Measurements from ENCODE around the gene UFD1.
"Not testable (repeated sequence)": the region's sequence is repeated elsewhere in the genome, so short reads cannot be mapped to it uniquely, and the experiment has no call there.

Gene UFD1

DNA sequence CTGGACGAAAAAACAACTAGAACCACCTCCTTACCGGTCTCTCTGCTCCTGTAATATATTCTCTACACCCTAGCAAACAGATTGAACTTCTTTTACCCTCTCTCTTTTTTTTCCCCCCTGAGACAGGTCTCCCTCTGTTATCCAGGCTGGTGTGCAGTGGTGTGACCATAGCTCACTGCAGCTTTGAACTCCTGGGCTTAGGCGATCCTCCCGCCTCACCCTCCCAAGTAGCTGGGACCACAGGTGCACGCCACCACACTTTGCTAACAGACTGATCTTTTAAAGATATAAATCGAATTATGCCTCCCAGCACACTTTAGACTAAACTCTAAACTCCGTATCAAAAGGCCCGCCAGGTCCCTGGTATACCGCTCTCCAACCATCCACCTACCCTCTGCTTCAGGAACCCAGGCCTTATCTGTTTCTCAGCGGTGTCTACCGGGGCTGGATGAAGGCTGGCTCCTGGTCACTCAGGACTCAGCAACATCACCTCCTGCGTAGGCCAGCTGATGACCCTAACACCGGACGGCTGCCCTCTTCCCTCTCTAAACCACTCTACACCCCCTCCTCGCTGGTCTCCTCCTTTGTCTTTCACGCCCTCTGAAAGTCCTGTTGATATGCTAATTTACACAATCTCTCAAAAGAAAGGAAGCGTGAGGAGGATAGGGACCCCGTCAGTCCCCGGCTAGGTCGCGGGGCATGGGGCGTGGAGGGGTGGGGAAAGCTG, 32.2 kb downstream of the UFD1 start:
- DNase-seq = no peak

DNA sequence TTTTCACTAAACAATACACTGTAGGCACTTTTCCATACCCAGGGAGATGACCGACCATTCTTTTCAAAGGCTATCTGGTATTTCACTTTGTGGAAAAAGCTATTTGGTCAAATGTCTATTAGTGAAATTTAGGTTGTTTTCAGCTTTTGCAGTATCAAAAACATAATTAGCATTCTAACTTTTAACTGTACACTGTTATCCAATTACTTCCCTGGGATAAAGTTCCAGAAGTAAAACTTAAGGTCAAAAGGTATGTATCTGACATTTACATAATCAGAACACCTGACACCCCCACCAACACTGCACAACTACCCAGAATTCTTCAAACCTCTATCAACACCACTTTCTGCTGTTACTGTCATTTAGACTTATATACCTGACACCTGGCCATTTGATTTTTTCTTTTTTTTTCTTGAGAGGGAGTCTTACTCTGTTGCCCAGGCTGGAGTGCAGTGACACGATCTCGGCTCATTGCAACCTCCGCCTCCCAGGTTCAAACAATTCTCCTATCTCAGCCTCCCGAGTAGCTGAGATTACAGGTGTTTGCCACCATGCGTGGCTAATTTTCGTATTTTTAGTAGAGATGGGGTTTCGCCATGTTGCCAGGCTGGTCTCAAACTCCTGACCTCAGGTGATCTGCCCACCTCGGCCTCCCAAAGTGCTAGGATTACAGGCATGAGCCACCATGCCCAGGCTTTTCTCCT, 33.6 kb downstream of the UFD1 start:
- not testable (repeated sequence) for DNase-seq

DNA sequence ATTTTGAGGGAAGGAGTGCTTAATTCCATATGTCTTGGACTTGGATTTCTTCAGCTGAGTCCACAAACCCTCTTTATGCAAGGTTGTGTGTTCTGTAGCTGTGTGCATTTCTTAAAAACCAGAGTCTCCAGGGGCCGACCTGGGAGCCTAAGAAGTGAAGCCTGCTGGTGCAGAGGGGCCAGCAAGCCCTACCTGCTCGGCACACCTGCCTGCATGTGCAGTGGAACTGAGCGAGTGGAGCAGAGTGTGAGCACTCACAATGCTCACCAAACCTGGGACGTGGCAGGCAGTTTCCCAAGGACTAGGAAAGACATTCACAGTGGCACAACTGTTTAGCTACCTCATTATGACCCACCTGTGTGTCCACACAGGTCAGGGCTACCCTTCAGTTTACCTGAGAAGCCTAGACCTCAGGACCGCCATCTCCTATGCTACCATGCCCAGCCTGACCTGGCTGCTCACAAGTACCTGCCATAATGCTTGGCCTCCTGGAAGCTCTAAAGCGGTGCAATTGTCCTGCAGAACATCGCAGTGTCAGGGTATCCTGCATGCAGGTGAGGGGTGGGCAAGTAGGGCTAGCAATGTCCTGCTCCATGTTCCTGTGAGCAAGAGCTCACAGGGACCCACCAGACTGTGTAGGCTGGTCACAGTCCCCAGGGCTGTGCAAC, 35.3 kb downstream of the UFD1 start:
- DNase-seq = no peak

DNA sequence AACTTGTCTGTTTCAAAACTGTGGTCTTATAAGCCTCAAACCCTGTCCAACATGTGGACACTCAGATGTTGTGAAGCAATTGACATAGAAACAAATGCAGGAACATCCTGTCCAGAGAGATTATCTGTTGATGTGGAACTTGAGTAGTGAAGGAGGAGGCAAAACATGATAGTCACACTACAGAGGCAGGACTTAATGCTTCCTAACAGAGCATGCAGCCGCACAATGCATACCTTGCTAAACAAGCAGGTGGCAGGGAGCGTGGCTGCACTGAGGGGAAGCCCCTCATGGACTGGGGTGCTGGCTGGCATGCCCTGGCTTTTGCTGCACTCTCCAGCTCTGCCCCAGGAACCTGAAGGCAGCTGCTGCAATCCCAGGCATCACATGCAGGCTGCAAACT, 36.8 kb downstream of the UFD1 start:
- no peak for DNase-seq

DNA sequence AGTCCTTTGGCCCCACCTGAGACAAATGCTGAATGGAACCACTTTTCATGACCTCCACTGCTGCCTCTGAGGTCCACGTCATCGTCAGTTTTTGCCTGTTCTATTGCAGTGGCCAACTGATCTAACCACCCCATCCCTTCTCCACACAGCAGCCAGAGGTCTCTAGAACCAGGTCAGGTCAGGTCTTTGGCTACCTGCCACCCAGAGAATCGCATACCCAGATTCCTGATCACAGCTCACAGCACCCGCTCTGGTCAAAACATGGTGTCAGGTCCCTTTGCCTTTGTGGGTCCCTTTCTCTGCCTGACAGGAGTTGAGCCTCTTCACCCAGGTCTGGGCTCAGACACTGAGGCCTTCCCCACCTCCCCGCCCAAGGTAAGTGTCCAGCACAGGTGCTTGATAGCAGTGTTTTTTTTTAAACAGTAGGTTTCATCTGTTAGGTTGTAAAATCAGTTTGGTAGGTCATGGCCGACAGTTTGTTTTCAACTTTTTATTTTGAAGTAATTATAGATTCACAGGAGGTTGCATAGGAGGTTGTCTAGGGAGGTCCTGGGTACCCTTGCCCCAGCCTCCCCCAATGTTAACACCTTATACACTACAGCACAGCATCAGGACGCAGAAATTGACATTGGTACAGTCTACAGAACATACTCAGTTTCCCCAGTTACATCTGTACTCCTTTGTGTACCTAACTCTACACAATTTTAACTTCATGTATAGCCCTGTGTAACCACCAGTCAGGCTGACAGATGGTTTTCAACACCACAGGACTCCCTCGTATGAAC, 38.4 kb downstream of the UFD1 start:
- no peak for DNase-seq

DNA sequence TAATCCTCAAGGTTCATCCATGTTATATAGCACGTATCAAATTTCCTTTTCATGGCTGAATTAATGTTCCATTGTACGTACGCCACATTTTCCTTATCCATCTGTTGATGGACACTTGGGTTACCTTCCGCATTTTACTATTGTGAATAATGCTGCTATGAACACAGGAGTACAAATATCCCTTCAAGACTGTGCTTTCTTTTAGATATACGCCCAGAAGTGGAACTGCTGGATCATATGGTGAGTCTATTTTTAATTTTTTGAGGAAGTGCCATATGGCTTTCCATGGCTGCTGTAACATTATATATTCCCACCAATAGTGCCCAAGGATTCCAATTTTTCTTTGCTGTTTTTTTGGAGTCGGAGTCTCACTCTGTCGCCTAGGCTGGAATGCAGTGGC, 40.7 kb downstream of the UFD1 start:
- DNase-seq = no peak

DNA sequence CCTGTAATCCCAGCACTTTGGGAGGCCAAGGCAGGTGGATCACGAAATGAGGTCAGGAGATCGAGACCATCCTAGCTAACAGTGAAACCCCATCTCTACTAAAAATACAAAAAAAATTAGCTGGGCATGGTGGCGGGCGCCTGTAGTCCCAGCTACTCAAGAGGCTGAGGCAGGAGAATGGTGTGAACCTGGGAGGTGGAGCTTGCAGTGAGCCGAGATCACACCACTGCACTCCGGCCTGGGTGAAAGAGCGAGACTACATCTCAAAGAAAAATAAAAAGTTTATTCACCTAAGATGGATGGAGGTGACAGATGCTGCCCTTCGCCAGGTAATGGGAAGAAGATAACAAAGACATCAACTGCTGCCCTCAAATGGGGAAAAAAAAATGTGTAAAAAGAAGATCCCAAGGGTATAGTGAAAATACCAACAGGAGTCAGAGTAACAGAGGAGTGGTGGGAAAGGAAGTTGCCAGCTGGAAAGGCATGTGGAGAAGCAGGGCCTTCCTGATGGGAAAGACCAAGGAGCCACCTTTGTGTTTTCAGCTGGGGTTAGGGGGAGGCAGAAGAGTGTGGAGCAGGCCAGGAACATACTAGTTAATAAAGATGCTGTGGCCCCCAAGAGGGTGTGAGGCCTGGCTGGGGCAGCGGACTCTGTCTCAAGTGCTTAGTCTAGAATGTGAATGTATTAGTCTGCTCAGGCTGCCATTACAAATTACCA, 42.4 kb downstream of the UFD1 start:
- DNase-seq = not testable (repeated sequence)

DNA sequence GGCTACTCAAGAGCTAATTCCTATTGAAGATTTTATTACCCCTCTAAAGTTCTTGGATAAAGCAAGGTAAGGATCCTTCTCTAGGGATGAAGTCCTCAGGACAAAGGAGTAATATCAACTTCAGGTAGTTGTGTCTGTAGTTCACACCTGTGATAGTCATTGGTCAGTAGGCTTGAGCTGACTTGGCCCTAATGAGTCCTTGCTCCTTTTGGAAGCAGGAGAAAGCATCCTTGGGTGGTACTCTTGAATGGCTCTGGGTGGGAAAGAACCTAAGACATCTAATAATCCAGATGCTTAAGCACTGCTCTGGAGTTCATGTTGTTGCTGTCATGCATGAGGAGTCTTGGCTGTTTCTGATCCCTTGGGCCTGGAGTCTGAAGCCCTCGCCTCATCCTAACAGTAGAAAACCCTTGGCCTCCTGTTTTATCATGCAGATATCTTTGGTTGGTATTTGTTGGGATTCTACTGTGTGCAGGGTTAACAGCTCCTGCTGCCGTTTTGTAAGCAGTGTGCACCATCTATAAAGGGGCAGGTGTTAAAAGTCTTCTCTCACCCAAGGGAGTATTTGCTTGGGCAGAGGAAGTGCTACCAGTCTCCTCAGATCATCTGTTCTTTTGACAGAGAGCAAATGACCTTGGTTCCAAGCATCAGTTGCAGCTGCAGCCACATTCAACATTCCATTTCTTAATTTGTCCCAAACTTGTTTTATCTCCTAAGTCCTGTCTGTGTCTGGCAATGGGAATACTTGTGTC, 44.0 kb downstream of the UFD1 start:
- DNase-seq = no peak

DNA sequence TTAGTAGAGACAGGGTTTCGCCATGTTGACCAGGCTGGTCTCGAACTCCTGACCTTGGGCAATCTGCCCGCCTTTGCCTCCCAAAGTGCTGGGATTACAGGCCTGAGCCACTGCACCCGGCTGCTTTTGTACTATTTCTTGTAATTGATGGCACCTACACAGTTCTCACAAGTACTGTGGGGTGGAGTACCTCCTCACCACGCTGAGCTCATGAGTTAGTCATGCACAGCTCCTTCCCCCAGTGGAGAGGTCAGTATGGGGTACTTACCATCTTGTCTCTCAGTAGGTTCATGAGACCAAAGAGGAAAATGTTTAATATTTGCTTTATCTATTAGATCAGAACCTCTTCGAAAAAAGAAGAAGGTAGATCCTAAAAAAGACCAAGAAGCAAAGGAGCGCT, 44.6 kb downstream of the UFD1 start:
- no peak for DNase-seq

DNA sequence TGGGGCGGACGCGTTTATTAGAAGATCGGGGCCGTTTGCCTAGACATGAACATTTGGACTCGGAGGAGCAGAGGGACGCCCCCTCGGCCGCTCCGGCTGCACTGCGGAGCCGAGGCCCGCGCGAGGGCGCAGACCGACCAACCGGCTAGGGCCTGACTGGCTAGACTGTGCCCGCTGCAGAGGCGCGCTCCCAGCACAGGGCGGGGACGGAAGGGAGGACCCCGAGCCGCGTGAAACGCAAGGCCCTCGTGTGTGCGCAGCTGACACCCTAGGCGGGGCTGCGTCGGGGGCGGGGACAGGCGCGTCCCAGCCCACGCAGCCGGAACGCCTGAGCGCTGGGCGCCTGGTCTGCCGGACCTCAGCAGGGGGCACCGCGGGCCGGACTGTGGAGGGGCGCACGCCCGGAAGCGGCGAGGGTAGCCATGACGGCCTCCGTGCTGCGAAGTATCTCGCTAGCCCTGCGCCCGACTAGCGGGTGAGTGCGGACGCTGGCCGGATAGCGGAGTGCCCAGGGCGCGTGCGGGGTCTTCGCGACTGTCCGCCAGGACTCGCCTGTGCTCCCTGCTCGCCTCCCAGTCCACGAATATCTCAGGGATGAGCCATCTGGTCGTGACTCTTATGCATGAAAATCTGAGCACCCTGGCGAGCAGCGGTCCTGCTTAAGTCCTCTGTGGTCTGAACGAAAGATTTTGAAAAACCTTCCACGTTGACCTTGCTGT, 46.7 kb downstream of the UFD1 start, which contains the start of gene MRPL40:
Gene MRPL40, plus strand, starts transcription at position 413 of the 719 bp plus-strand sequence. Its CDS starts 10 bp downstream, at position 423.
- peak; percentile 97 for DNase-seq

DNA sequence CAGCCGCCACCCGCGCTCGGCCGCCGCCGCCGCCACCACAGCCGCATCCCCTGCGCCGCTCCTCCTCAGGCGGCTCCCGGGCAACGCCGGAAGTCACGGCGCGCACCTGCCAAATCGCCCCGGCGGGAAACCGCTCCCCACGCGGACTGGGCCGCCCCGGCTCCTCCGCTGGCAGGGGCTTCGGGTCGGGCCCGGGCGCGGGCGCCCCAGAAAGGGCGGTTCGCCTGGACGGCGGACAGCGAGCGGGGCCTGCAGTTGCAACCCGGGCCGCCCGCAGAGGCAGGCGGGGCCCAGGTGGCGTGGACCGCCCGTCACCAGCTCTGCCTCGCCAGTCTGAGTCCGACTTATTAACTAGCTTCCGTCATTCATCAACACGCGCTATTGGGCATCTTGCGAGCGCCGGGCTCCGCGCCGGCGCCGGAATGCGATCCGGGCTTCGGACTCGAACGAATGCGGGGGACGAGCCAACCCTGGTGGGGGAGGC, 47.3 kb downstream of the UFD1 start, which contains the start of gene HIRA:
Gene HIRA, minus strand, starts transcription at position 85 of the 484 bp plus-strand sequence. CDS start 257 bp downstream, outside the sequence.
- DNase-seq = peak; percentile 89

DNA sequence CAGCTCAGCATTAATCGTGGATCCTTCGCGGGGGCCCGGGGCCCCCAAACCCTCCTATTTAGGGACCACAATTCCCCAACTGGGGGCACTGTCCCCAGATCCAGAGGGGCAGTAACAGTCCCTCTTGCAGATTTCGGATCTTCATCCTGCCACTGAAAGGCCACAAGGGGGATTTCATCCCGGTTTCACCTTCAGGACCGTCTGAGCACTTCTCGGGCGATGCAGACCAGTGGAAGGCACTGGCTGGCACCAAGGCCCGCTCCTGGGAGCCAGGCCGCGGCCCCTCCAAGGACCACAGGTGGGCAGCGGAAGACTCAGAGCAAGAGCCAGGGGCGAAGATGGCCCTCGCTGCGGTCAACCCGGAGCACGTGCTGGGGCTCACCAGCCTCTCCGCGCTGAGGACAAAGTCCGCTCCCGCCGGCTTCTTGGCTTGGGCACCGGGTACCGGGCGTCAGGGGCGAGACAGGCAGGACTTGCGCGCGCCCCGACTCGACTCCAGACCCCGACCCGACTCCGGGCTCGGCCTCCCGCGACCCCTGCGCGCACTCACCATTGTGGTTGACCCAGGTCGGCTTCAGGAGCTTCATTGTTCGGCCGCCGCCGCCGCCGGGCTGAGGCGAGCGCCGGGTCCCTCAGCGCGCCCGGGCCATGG, 48.0 kb downstream of the UFD1 start:
- DNase-seq = peak; percentile 29

DNA sequence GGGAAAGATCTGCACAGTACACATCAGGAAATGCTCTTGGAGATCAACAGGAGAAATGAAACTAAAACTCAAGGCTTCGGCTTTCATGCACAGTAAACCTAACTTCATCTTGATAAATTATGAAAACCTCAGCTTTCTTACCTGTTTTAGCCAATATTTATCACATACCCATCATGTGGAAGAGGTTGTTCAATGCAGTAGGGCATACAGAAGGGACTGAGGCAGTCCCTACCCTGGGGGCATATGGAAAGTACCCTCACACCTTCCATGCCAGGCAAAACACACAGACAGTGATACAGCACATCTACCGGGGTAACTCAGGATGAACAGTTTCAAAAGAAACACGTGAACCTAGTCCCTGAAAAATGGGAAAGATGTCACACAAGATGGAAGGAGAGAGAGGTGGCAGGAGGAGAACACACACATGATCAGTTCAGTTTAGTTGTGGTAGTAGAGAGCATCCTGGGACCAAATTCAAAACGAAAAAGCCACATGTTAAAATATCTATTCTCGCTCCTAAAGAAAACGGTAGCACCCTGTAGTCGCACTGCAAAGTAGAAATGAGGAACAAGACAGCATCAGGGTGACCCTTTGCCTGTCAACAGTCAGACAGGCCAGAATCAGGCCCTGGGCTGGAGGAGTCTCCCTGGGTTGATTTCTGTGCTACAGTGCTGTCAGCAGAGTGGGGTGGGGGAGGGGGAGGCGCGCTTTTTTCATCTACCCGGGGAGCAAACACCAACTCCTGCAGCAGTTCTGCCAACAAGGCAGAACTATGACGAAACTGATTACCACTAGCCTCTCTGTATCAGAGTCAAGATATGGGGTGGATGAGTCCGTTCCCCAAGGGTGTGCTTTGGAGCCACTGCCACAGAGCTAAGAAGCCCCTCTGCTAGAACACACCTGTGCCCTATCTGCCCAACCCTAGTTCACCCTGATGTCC, 48.8 kb downstream of the UFD1 start:
- DNase-seq = peak; percentile 62

DNA sequence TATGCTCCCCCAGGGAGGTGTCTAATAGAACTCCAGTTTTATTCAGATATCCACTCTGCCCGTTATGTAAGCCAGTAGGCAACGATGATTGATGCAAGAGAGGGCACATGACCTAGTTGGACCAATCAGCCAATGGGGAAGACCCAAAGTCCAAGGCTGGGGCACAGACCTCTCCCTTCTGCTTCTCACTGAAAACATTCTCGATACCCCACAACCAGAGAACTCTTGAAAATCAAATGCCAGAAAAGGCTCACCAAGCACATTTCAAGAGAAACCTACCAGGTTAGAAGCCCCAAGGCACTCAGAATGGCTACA, 54.9 kb downstream of the UFD1 start:
- DNase-seq = no peak

DNA sequence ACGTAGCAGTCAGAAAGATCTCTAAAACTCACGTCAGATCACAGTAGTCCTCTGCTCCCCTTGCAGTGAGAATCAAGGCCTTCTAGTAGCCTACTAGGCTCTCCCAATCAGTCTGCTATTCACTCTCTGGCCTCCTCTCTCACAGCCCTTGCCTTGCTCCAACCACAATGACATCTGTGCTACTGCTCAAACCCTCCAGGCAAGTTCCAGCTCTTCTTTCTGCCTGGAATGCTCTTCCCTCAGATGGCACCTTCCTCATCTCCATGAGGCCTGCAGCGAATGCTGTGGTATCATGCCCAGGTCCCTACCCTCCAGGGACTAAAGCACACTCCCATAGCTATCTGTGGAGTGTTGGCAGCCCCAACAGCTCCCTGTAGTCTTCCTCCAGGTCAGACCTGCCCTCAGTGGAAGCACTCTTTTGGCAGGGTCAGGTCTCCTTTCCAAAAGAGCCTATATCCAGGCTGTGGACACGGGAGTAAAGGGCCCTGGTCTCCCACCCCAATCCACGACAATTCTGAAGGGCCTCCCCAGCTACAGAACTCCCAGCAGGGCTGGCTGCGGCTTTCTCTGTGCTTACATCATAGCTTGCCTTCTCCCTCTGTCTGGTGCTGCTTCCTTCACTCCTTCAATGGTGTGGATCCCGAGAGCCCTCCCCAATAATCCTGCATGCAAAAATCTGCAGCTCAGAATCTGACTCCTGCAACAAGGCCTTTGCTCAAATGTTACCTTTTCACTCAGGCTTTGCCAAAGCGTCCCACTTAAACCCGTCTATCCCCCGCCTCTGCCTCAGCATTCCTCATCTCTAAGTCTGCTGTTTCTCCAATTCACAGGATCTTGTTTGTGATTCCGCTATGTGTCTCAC, 56.3 kb downstream of the UFD1 start:
- no peak for DNase-seq

DNA sequence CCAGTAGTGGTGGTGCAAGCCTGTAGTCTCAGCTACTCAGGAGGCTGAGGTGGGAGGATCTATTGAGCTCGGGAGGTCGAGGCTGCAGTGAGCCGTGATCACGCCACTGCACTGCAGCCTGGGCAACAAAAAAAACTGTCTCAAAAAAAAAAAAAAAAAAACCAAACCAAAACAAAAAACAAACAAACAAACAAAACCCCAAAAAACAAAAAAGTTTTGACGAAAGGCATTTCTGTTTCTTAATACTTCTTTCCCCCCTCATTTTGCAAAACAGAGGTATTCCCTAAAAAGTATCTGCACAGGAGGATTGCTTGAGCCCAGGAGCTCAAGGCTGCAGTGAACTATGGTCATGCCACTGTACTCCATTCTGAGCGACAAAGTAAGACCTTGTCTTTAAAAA, 58.7 kb downstream of the UFD1 start:
- DNase-seq = no peak

DNA sequence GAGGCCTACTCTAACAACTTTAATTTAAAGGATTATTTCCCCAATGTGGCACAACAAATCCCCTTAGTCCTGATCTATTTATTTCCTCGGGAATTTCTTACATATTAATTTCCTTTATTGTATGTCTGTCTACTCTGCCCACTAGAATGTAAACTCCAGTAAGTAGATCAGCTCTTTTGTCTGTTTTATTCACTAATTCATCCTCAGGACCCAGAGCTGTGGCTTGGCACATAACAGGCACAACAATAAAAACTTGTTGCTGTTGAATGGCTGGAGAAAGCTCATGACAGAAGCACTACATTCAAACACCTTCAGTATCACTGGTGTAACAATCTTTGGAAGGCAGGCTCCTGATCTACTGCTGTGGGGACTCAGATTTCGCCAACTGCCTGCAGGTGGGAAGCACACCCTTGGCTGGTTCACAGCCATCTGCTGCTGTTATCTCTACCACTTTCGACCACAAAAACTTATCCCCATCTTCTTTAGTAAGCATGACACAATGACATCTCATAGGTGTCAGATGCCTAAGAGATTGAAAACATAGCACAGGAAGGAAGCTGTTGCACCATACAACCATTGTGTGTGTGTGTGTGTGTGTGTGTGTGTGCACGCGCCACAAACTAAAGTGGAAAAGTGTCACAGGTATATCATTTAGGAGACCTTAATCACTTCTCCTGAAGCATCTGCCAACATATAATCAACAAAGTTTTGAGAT, 59.4 kb downstream of the UFD1 start:
- DNase-seq = peak; percentile 86
